Activated CD4-positive, CD25-positive, alpha-beta regulatory T cell (primary cell): Measurements from ENCODE around the gene TBCCD1.
"Not testable (repeated sequence)": the region's sequence is repeated elsewhere in the genome, so short reads cannot be mapped to it uniquely, and the experiment has no call there.

Experiments
- DNase-seq, 4 experiments: peaks; one replicate each; lab custom pipeline; 2025; lab: John Stamatoyannopoulos, UW

The TBCCD1 gene

DNA sequence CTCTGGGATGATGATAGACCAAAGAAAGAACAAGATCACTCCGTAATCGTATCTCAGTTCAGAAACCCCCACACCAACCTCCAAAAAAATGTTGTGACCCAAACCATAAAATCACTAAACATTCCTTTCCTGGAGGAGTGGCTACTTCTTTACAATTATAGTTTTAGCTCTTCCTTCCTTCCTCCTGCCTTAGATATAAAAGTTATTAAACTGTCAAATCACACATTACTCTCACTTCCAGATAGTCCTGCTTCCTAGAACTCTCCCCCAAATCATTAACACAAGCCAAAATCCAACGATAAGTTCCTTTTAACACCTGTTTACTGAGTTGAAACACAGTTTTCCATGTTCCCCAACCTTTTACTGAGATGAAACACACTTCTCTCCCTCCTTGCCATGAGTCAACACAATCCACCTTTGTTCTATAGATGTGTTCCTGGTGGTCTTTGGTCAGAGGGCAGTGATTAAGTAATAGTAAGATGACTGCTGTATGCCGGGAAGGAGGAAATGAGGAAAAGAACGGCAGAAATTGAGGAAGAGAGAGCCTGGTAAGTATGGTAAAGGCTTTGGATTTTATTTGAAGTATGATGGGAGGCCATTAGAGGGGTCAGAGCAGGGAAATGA lies 14.6 kb downstream of the TBCCD1 start:
- DNase-seq: no peak

DNA sequence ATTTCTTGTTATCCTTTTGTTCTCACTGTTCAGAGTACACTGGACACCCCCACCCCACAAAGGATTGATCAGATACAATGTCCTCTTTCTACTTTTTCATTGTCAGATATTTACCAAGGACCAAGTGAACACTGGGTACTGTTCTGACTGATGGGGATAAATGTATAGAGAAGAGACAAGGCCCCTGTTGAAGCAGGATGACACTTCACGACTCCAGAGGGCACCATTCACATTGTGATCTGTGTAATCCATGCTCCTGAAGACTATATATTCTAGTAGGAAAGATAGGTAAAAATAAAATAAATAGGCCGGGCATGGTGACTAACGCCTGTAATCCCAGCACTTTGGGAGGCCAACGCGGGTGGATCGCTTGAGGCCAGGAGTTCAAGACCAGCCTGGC lies 15.8 kb downstream of the TBCCD1 start:
- no peak for DNase-seq

DNA sequence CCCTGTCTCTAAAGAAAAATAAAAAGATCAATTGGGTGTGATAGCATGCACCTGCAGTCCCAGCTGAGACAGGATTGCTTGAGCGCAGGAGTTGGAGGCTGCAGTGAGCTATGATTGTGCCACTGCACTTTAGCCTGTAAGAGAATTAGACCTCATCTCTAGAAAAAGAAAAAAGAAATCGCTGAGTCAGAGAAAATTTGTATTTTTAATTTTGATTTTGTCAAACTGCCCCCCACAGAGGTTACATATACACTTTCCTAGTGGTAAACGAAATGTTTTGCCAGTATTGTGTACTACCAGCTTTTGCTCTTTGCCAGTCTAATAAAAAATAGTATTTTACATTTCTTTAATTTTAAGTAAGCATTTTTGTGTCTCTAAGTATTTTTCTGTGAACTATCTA lies 17.6 kb downstream of the TBCCD1 start:
- DNase-seq: no peak

DNA sequence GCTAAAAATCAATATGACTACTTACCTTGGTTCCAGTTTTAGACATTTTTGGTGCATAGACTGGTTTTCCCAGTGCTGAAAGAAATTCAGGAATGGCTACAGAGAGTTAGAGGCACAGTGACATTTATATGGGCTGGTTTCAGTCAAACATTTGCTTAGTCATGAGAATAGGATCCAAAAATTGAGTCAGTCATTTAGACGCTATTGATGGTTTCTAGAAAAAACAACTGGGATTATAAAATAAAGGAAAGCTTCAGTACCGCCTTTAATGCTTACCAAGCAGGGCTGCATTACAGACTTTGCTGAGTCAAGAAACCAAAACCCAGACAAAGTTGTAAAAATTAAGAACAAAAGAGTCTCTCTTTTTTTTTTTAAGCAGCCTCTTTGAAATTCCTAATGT lies 22.9 kb downstream of the TBCCD1 start, which contains the start of gene CRYGS:
Gene CRYGS, minus strand, starts transcription at position 100 of the 400 bp plus-strand sequence. Its CDS starts 54 bp downstream, at position 46.
- DNase-seq: no peak

DNA sequence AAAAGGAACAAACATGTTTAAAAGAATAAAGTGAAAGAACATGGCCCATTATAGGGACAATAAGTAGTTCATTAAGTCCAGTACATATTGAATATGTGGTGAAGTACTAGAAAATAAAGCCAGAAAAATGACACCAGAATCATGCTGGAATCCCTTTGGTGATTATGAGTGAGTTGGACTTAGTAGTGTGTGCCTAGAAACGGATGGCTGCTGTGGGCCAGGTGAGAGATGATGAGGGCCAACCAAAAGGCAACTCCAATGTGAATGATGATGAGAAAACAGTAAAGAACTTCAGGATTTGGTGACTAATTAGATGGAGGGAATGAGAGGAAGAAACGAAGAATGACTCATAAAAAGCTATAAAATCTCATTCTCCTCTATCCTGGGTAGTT lies 26.3 kb downstream of the TBCCD1 start:
- DNase-seq: no peak

DNA sequence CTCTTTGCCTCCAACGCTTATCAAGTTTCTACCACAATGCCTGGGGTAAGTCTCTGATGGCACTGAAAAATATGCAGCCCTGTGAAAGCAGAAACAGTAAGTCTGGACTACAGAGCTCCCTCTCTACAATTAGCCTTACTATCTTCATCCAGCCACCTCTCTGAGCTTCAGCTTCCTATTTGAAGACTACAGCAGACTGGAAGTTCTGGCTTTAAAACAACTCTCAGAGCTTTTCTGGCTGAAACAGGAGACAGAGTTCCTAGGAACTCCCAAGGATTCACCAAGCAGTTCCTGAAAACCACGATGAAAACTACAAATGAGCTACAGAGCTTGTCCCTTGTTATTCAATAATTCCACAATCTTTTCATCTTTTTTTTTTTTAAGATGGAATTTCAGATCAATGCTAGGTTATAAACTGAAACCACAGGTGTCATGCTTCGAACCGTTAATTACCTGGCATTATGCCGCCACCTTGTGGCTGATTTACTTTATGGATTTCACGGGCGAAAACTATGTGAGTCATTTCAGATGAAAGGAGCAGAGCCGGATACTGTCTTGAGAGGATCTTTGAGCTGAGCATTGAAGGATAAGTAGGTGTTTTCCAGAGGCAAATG lies 26.8 kb downstream of the TBCCD1 start:
- peak; percentile 49 to 65 (median 62) for DNase-seq

DNA sequence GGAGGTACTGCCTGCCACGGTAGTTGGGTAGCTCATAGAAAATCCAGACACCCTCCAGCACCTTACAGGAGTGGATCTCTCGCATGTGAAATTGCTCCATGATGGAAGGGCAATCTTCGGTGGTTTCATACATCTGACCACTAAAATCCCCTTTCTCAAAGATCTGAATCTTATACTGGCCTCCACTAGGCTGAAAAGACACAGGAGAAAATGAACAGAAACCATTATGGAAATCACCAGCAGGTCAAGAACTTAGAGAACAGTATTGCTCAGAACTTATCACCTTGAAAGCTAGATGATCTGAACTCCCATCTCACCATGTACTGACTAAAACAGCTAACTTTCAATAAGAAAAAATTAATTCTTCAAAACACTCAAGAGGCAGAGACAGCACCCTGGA lies 28.4 kb downstream of the TBCCD1 start:
- DNase-seq: no peak

DNA sequence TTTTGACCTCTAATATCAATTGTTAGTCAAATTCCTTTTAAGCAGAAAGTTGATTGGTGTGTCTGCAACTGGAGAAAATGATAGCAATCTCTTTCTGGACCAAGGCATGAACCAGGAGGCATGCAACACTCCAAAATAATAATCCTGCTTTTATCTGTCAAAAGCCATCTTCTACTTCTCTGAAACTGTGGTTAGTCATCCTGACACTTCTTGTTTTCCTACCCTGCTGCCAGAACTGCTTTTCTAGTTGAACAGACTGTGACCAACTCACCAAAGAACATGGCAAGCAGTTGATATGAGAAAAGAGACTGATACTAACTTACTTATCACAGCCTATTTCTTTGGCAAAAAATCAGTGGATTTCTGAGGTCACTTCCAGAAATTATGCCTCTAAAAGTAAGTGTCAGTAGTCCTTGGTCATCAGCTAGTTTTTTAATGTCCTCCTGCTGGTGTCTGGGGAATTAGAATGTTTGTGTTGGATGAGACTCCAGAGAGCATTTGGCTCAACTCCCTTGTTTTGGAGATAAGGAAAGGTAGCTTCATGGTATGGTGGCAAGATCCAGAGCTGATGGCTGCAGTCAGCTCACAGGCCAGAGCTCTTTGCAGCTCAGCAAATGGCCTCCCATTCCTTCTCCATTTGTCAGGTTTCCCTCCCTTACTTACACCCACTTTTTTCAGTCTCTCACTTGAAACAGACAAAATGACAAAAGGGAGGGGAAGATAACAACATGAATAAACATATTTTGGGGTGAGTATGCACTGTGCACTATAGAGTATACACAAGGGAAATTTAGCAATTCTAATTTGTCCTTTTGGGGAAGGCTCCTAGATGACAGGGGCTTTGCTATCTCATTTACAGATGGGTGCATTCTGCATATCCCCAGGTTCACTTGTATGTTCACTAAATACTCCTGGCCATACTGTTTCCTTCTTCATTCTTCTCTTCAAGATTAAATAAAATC lies 30.0 kb downstream of the TBCCD1 start:
- no peak for DNase-seq

DNA sequence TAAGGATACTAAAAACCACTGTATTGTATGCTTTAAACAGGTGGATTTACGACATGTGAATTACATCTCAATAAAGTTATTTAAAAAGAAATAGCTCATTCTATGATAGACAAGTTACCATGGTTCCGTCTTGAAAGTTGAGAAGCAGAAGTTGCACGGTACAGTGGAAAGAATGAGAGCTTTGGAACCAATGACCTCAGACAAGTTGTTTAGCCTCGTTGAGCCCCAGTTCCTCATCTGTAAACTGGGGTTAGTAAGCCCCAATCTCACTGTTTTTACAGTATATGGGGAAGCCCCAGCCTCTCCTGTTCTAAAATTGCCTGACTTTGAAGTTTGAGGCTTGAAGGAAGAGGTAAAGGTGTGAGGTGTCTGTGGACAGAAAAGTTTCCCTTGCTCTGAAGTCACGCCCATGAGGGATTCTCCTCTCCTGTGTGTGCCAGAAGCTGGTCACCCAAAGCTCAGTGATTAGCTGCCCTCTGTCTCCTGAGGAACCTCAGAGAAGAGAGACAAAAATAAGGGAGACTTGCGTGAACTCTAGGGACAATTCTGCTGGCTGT lies 32.9 kb downstream of the TBCCD1 start:
- DNase-seq: no peak

DNA sequence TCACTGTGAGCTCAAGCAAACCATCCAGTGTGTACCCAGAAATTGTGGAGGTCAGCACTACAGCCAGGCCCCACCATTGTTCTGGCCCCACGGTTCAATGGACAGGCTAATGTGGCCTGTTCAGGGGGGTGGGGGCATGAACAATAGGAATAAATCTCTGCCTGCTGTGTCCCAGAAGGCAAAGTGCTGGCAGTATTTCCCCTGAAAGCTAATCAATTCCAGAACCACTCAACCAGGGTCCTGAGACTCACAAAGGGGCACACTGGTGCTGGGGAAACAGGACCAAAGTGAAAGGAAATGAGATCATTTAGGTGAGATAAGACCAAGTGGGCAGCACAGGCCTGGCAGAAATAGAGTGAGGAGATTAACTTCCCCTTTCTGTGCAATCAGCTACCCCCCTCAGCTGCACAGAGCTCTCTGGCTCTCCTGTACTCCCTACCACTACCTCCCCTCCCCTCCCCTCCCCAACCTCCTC lies 34.5 kb downstream of the TBCCD1 start:
- DNase-seq: no peak

DNA sequence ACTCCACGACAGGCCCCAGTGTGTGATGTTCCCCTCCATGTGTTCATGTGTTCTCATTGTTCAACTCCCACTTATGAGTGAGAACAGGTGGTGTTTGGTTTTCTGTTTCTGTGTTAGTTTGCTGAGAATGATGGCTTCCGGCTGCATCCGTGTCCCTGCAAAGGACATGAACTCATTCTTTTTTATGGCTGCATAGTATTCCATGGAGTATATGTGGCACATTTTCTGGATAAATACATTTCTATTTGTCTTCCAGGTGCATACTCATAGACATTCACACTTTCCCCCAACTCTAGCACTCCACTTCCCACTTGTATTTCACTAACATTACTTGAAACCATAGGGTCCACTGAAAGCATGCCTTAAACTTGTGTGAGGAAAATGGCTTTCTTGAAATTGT lies 35.4 kb downstream of the TBCCD1 start:
- DNase-seq: not testable (repeated sequence)

DNA sequence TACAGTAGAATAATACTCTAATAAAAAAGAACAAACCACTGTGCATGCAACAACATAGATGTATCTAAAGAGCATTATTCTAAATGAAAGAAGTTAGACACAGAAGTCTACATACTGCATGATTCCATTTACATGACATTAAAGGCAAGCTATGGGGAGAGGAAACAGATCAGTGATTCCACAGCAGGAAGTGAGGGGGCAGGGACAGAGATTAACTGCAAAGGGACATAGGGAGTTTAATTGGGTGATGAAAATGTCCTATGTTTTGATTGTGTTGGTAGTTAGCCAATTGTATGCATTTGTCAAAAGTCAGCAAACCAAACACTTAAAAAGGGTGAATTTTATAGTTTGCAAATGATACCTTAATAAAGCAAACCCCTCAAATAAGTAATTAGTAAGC lies 36.7 kb downstream of the TBCCD1 start:
- DNase-seq: no peak

DNA sequence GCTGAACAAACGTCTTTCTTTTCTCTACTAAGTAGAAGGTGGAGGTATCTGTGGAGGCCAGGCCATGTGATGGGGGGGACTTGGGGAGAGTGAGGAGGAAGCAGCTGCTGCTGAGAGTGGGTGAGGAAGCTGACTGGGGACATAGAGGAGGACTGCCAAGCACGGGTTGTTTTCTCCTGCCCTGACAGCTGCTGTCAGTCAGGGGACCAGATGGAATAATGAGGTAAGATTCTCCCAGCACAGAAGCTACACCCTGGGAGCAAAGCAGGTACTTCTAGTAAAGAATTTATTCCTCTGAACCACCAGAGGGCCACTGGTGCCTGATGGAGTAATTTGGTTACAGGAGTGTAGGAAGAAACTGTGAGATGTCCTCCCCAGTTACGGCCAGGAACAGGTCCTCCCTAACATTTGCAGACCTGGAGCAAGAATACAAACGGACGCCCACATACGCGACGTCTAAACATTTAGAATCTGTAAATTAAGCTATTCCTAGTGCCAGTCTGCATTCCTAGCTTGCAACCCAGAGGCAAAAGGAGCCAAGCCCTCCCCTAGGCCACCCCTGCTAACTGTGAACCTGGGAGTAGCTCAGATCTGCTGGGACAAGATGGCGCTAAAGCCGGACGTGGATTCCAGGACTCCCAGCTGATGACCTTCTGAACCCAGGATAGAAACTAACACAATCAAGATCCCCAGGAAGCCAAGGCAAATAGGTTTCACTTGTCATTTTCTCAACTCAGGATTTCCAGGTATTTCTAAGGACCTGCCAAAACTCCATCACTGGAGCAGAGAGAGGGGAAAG lies 37.7 kb downstream of the TBCCD1 start:
- no peak for DNase-seq

DNA sequence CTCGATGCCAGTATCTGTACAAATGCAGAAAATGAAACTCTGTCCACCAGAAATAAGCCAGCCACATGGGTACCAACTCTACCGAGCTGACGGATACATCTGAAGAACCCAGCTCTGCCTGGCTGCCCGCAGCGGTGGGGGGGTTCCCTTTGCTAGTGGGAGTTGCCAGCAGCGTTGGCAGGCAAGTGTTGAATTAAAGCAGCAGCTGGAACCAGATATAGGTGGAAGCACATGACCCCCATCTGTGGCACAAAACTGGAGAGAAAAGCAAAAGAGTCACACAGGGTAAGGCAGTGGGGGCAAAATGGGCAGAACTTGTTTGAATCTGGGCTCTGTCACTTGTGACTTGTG lies 40.9 kb downstream of the TBCCD1 start:
- DNase-seq: no peak

DNA sequence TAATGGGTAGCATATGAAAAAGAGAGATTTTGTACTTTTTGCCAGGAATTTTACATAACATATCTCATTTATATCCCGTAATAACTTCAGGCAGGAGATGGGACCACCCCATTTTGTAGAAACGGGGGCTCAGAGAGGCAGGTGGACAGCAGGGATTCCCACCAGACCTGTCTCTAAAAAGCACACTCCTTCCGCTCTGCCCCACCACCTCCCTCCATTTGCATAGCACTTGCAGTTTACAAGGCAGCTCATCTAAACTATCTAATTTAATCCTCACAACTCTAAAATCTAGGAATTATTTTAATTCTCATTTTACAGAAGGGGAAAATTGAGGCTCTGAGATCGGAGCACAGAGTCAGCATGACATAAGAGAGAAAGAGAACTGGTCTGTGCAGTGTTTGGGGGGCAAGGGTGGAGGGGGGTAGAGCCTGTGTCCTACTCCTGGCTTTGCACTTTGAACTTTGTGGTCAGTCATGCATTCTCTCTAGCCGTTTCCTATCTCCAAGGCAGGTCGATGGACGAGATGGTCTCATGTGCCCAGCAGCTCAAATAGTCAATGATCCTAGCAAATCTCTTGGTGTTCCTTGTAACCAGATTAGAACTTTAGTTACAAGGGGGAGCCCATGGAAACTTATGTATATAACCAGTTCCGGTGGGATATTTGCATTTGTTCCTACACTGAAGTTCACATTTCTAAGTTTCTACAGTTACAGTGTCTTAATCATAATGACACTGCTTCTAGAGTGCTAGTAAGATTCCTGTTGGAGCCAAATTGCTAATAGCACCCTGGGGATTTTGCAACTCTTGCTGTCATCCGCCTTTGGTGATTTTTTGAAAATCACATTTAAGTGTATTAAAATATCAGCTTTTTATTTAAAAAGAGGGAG lies 41.5 kb downstream of the TBCCD1 start:
- DNase-seq: no peak

DNA sequence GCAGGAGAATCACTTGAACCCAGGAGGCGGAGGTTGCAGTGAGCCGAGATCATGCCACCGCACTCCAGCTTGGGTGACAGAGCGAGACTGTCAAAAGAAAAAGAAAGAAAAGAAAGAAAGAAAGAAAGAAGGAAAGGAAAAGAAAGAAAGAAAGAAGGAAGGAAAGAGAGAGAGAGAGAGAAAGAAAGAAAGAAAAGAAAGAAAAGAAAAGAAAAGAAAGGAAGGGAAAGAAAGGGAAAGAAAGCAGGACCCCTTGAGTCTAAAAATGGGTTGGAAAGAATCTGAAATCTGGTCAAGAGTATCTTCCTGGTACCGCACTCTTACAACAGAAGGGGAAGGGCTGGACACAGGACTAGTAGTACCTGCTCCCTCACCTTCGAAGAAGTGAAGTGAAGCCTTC lies 42.5 kb downstream of the TBCCD1 start:
- no peak for DNase-seq

DNA sequence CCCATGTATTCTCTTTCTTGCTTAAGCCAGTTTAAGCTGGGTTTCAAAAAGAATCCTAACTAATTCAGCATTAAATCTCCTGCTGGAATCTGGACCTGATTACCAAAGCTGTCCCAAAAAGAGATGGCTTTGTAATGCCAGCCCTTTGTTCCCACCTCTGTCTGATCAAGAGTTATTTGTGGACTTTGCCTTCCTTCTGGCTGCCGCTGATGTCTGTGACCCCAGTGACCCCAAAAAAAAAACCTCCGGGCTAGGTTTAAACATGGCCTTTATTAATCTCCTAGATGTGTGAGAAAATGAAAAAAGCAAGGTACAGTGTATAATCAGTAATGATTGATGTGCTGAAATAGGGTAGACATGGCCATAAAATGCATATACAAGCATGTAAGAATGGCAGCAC lies 43.7 kb downstream of the TBCCD1 start:
- DNase-seq: no peak

DNA sequence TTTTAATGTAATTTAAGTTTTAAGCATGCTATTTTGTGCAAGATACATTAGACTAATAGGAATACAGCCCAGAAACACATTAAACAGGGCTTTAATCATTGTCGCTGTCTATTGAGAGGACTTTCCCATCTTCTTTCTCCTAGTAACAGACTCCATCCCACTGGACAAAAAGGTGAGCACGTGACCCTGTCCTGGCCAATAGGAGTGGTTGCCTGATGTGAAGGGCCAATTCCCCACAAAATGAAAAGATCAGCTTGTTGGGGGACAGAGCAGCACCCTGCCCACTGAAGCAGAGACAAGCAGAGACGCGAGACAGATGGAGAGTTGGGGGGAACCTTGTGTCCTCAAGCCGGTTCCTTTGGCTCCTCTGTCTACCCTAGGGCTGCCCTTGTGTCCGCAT lies 44.1 kb downstream of the TBCCD1 start:
- DNase-seq: no peak

DNA sequence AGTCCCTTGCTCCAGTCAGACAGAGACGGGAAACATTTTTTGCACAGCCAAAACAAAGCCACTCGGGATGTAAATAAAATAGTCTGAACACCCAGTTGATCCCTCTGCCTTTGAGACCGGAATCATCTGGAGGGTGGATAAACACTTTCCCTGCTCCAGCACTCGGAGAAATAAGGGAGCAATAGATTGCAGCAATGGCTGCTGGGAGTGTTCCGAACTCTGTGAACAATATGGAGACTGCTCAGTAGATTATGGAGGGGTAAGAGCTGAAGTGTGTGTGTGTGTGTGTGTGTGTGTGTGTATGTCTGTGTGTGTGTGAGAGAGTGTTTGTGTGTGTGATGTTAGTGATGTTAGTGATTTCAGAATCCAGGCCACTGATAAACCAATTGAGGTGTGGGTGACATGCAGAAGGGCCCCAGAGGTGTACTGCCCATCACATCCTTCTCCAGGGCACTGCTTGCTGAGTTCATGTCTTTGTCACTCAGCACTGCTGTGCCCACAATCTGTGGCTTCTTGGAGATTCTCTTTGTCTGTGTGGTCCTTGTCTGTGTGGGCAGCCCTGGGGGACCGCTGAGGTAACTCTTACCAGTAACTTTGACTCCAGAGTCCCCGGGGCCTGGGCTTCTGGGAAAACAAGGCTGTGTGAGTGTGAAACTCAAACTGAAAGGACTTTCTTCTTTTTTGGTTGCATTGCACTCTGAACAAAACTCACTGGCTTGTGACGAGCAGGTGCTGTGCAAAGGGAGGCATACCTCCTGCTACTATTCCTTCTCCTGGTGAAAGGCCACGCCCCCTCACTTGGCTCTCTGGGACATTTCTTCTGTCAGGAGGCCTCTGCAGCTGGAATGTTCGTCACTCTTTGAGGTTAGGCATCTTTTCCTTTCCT lies 45.9 kb downstream of the TBCCD1 start:
- no peak for DNase-seq

DNA sequence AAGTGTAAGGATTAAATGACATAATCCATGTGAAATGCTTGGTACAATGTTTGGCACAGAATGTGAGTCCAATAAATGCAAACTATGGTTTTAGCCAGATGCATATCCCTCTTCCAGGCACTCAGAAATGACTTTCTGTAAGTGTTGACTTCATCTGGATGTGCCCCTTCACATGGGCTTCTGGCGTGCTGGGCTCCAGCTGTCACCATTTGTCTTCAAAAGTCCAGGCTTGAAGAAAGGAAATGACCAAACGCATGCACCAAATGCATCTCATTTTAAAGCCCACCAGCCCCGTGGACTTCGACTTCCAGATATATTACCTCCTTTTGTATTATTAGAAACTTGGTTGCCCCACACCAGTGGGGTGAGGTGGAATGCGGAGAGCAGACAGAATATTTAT lies 46.7 kb downstream of the TBCCD1 start:
- no peak for DNase-seq
